ENCODE measurements around the gene ZNF438.

GRCh38 chr10:31042670-31043069, 11.0 kb upstream of the ZNF438 start:
- TF ChIP-seq CTCF (IDR thresholded peaks at IDR 0.05) (no peak), POLR2A (IDR thresholded peaks at IDR 0.05) (no peak)
